GM12801 (cell line): Measurements from ENCODE around the gene TTC22.

Source experiments
- TF ChIP-seq, protein P1 (sequence below): IDR thresholded peaks from one replicate; pipeline ENCODE4 v1.5.1; 2011; ENCODE audit warnings: control low read depth; ENCODE audit not compliant: insufficient read length; ENCODE audit errors: extremely low read depth

TTC22 gene

DNA sequence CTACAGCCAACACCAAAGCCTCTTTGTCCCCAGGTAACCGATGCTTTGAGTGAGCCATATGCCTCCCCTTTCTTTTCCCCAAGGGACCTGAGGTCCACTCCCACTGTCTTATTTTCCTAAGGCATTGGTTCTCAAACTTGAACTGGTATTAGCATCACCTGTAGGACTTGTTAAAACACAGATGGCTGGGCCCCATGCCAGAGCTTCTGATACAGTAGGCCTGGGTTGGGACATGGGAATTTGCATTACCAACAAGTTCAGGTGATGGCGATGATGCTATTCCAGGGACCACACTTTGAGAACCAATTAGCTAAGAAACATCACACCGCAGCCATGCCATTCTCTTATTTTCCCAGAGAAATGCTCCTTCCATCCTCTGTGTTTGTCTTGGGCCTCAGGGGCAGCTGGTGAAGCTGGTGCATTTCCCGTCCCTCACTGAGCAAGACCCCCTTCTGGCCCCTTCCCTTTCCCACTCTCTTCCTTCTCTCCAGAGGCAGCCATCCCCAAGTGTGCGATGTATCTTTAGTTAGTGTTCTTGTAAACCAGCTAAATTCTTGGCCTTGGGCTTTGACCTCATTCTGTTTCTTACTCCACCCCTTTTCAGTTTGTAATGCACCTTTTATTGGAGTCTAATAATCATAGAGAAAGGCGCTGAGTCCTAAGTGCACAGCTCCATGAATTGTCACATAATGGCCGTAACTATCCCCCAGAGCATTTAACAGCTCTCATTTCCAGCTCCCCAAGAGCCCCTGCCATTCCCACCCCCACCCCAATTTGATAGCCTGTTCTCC is 14.2 kb upstream of the TTC22 start:
- TF ChIP-seq, protein P1, sequence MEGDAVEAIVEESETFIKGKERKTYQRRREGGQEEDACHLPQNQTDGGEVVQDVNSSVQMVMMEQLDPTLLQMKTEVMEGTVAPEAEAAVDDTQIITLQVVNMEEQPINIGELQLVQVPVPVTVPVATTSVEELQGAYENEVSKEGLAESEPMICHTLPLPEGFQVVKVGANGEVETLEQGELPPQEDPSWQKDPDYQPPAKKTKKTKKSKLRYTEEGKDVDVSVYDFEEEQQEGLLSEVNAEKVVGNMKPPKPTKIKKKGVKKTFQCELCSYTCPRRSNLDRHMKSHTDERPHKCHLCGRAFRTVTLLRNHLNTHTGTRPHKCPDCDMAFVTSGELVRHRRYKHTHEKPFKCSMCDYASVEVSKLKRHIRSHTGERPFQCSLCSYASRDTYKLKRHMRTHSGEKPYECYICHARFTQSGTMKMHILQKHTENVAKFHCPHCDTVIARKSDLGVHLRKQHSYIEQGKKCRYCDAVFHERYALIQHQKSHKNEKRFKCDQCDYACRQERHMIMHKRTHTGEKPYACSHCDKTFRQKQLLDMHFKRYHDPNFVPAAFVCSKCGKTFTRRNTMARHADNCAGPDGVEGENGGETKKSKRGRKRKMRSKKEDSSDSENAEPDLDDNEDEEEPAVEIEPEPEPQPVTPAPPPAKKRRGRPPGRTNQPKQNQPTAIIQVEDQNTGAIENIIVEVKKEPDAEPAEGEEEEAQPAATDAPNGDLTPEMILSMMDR = no peak

DNA sequence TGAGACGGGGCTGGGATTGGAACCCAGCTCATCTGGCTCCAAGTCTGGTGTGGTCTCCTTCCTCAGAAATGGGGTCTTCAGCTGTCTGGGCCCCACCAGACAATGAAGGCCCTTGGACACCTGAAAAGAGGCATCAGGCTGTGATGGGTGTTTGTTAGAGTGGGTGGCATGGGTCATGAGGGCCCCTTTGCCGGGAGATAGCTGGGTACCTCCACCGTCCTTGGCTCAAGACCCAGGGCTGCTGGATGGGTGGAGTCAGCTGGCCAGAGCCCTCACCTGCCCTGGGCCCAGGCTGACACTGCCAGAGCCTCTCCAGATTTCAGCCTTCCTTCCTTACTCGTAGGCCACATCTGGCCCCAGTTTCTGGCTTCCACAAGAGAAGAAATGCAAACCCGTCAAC is 13.4 kb upstream of the TTC22 start:
- TF ChIP-seq, protein P1 = no peak

DNA sequence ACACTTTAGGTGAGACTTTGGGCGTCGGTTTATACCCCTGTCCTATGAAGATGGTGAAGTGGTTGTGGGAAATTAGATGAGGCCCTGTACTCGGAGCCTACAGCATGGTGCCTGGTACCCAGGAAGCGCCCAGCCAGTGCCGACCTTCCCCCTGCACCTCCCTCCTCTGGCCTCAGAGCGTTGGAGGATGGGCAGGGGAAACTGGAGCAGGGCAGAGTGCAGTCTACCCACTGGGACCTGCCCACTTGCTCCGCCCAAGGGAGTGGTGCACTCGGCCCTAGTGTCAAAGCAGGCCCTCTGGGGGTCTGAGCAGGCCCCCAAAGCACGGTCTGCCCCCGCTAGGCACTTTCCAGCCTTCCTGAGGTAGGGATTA is 13.0 kb upstream of the TTC22 start:
- TF ChIP-seq, protein P1 = no peak

DNA sequence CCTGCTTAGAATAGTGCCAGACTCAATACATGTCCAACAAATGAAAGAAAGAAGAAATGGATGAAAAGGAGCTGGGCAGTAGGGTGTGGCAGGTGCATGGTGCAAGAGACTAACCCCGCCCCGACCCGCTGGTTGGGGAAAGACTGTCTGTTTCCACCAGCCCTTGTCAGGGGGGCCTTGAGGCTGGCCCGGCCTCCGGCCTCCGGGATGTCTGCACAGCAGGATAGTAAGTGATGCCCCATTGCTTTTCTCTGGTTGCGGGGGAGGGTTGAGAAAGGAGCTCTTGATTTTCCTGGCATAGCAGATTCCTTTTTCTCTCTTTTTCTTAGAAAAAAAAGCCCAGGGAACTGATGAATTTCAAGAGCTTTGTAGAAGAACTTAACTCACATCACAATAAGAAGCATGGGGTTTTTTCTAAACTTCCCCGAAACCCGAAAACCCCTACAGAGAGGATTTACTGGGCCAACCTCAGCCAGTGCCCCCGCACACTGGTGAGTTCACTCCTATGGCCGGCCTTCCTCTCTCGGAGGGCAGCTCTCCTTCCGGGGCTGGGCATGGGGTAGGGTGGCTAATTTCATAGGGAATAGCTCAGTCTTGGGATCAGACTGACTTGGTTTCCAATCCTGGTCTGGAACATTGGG is 12.5 kb upstream of the TTC22 start:
- TF ChIP-seq, protein P1 = no peak

DNA sequence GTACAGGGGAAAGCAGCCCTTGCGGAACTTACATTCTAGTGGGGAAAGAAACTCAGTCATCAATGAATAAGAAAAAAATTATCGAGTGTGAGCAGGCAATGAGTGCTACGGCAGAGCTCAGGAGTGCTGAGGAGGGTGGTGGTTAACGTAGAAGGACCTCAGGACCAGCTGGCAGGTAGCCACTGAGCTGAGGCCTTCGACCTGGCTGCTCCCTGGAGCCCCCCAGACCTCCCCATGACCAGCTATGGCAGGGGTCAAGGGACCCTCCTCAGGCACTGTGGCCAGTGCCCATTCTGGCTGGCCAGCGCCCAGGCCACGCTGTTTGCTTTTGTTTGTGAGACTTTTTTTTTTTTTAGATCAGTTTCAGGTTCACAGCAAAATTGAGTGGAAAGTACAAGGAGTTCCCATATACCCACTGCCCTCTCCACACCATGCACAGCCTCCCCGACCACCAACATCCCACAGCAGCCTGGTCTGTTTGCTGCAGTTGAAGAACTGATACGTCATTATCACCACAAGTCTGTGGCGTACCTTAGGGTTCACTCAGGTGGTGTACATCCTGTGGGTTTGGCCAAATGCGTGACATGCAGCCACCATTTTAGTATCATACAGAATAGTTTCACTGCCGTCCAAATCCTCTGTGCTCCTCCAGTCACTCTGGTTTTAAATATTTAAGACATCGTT is 11.8 kb upstream of the TTC22 start:
- TF ChIP-seq, protein P1 = no peak

DNA sequence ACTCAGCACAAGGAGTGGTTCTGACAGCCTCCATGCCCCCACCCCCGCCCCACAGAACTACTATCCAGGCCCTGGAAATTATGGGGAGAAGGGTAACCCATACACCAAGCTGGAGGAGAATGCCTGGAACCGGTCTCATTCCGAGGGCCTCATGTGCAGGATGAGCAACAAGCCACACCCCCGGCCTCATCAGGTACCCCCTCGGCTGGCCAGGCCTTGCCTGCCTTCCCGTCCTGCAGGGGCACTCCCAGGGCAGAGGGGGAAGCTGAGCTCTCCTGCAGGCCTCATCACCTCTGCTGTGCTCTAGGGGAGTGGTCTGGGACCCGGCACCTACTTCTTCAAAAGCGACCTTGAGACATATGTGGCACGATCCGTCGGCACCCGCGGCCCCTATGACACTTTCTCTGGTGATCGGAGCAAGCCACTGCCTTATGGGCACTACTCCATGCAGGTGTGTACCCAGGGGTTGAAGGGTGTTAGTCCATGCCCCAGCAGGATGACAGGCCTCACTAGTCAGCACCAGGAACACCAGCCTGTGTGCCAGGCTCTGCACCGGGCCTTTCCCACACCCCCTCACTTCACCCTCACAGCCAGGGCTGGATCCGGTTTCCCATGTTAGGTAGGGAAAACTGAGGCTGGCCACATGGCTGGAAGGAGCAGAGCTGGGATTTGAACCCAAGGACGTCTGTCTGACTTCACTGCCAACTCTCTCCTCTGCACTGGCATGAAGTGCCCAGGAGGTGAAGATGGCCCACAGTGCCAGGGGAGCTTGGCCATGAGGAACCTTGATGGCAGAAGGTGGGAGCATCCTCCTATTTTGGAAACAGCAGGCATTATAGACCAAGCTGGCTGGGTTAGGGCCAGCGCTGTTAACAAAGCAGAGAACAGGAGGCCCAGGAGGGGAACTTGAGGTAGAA is 10.9 kb upstream of the TTC22 start:
- TF ChIP-seq, protein P1 = no peak
